Right lobe of liver (tissue), 6 donors: ENCODE measurements around the gene AGAP2. TPM values are rescaled to one million over a fixed set of nuclear protein-coding genes. Genes with fewer than 3 reads are reported as not detected.

Experiments
- ATAC-seq, 4 donors: fragments of 200-7000 bp; cut with Tn5 transposase; one replicate each; pipeline ENCODE4 v1.9.1; 2020; ENCODE audit warnings: mild to moderate bottlenecking in 4 of 4, moderate library complexity in 4 of 4
- DNase-seq, 3 donors: peaks; one replicate each; pipeline ENCODE4 v3.0.0-alpha.2; 2020
- H3K27ac ChIP-seq, 3 donors: fragments of 200-600 bp; one replicate each; pipeline ENCODE4 v1.8.0; 2022
- H3K27me3 ChIP-seq, 2 donors: fragments of 200-600 bp; one replicate each; pipeline ENCODE4 v1.8.0; 2022
- H3K36me3 ChIP-seq, 4 donors: fragments of 200-600 bp; sonication (generic) in 1 of 4; one replicate each; pipeline versions ENCODE4 v1.5.1 to v1.8.0; 2017 to 2022; ENCODE audit warnings: control low read depth in 1 of 4
- H3K4me1 ChIP-seq, 4 donors: fragments of 200-600 bp; sonication (generic) in 1 of 4; one replicate each; pipeline versions ENCODE4 v1.5.1 to v1.8.0; 2017 to 2022; ENCODE audit warnings: control low read depth in 1 of 4
- H3K4me3 ChIP-seq, 3 donors: fragments of 200-600 bp; one replicate each; pipeline ENCODE4 v1.8.0; 2022
- H3K9me3 ChIP-seq, 4 donors: fragments of 200-600 bp; sonication (generic) in 1 of 4; one replicate each; pipeline versions ENCODE4 v1.5.1 to v1.8.0; 2017 to 2022; ENCODE audit warnings: control low read depth in 1 of 4
- POLR2A ChIP-seq: fragments of 450-650 bp; IDR thresholded peaks from one replicate; pipeline ENCODE4 v1.6.1; 2017; ENCODE audit warnings: antibody characterized with exemption, mild to moderate bottlenecking
- WGBS: methylation state at CpG from one replicate; pipeline ENCODE4 v1.1.6; 2018; ENCODE audit warnings: low coverage, low lambda C conversion rate; ENCODE audit not compliant: insufficient coverage; ENCODE audit errors: missing lambda C conversion rate; 5-methylcytosine and 5-hydroxymethylcytosine counted together
- intact Hi-C, 2 donors: fragments of 100-400 bp; cut with DNase I; formaldehyde crosslinking; loops; one replicate each; pipeline versions ENCODE4 v1.11.2 to v1.14.1; 2022
- total RNA-seq, 6 experiments: library from RNA; depleted of rRNA in 2 of 6; stranded (reverse); fragments of >200 nt in 2 of 6; fragmentation: NEBNext Ultra II Directional in 3 of 6; extraction: Animal tissue kit (Norgen Biotek cat#: 25700) in 3 of 6; gene quantifications; one replicate each; pipeline versions ENCODE4 v1.1.0 to v1.2.4, GENCODE V29; 2016 to 2023
- TF ChIP-seq, protein P1 (sequence below), 4 donors: fragments of 200-600 bp in 3 of 4; fragments of 450-650 bp in 1 of 4; IDR thresholded peaks; one replicate each; pipeline versions ENCODE4 v1.5.1 to v1.8.0; 2016 to 2022; ENCODE audit warnings: antibody characterized with exemption in 4 of 4, mild to moderate bottlenecking in 2 of 4
- donor health status: DM: no; HTN: yes; CAD: no.
- donor health status: DM: no; HTN: no; CAD: no.
- donor health status: DM: no; HTN: no; CAD: no.
- donor health status: DM: no; HTN: yes; CAD: no.
- donor health status: DM: no; HTN: yes; CAD: no.

Gene AGAP2
- total RNA-seq, 6 experiments from 2014 or later: 0.26 to 0.87 (median 0.57) TPM

DNA sequence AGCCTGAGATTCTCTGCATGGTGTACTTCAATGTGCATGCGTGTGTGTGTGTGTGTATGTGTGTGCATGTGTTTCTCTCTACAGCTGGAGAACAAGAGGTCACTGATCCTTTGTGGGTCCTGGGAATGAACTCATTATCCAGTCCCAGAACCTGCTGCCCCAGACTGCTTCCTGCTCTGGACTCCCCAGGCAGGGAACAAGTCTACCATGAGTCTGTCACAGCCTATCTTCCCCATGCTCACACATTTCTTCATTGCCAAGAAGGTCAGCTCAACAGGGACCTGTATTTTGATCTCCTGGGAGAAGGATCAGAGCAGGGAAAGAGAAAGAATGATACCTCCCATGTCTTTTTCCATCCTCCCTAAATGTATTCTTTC lies 2.9 kb upstream of the AGAP2 start:
- peak overlapping the region in 1 of 3 donors; percentile 13 for H3K4me3 ChIP-seq
- WGBS: 67% methylated on average over 1 of the region's 1 CpG
- TF ChIP-seq POLR2A: no peak
- TF ChIP-seq, protein P1, sequence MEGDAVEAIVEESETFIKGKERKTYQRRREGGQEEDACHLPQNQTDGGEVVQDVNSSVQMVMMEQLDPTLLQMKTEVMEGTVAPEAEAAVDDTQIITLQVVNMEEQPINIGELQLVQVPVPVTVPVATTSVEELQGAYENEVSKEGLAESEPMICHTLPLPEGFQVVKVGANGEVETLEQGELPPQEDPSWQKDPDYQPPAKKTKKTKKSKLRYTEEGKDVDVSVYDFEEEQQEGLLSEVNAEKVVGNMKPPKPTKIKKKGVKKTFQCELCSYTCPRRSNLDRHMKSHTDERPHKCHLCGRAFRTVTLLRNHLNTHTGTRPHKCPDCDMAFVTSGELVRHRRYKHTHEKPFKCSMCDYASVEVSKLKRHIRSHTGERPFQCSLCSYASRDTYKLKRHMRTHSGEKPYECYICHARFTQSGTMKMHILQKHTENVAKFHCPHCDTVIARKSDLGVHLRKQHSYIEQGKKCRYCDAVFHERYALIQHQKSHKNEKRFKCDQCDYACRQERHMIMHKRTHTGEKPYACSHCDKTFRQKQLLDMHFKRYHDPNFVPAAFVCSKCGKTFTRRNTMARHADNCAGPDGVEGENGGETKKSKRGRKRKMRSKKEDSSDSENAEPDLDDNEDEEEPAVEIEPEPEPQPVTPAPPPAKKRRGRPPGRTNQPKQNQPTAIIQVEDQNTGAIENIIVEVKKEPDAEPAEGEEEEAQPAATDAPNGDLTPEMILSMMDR (IDR thresholded peaks at IDR 0.05): no peak
- H3K9me3 ChIP-seq: no peaks in the 10 kb centered on the region
- ATAC-seq (no peak), DNase-seq (no peak)
- peaks cover 0 to 18% of the 10 kb centered on the region in 2 donors for H3K27me3 ChIP-seq
- no peaks in the 10 kb centered on the region for H3K36me3 ChIP-seq
- peak overlapping the region in 1 of 3 donors; percentile 22 for H3K27ac ChIP-seq
- intact Hi-C loops: no loop called here
- peaks cover 0 to 22% (median 6%) of the 10 kb centered on the region in 4 donors for H3K4me1 ChIP-seq

DNA sequence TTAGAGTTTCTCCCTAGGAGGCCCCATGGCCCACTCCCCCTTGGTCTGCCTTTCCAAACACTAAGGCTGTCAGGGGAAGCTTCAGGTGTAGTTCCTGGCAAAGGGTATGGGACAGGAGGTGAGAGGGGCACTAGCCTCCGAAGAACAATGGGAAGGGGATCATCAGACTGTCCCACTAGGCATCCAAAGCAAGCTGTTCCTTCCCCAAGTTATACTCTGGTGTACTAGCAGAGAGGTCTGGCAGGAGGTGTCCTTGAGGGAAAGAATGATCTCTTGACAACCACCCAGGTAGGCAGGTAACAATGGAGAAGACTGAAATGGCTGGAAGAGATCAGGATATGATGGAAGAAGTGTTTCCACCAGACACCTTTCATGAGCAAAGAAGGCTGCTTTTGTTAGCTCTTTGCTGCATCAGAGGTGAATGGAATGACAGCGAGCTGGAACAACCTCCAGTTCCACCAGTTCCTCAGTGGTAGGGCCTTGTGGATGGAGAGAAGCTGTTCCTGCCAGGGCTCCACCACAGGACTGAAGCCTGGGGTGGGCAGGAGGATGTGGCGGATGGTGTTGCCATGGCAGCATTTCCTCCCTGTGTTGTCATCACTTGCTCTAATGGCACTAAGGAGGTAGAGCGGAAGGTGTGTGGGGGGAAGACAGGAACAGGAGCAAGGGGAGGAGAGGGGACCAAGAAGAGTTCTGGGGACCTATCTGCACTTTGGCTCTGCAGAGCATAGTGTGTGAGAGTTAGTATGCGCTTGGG lies 2.3 kb upstream of the AGAP2 start:
- ATAC-seq: no peak
- H3K4me3 ChIP-seq: no peak overlapping the region
- intact Hi-C loops: no loop called here

DNA sequence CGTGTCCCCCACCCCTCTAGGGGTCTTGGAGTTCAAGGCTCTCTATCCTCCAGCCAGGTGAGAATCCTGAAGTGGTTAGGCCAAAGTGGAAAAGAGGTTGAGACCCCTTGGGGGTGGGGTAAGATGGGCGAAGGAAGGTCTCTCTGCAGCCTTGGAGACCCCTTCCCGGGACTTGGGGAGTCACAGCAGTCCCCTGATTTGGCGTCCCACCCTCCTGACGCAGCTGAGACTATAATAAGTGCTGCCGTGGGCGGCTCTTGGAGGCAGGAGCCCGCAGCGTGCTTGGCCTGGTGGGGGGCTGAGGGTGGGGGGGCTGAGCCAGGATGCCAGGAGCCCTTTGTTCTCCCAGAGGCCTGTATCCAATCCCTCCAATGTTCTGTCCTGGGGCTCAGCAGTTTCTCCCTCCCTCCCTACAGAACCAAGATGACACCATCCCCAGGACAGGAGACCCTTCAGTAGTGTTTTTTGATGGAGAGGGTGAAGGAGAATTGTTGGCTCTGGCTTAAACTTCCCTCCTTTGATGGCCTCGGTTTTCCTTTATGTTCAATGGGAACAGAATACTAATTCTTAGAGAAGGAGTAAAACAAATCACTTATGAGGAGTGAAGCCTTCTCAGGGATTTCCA lies 1.5 kb upstream of the AGAP2 start:
- no peak for DNase-seq
- peaks cover 0 to 26% of the 10 kb centered on the region in 2 donors for H3K27me3 ChIP-seq

More for the DNA sequence above, 2.3 kb upstream of the AGAP2 start:
- H3K36me3 ChIP-seq: no peaks in the 10 kb centered on the region
- H3K9me3 ChIP-seq: no peaks in the 10 kb centered on the region
- WGBS: 63% methylated on average over 3 of the region's 5 CpGs
- H3K27ac ChIP-seq: no peak overlapping the region
- DNase-seq: peak in 1 of 3 donors; percentile 63
- TF ChIP-seq POLR2A: no peak
- TF ChIP-seq, protein P1 (IDR thresholded peaks at IDR 0.05): no peak
- H3K4me1 ChIP-seq: peaks cover 0 to 17% (median 6%) of the 10 kb centered on the region in 4 donors
- peaks cover 0 to 22% of the 10 kb centered on the region in 2 donors for H3K27me3 ChIP-seq

DNA sequence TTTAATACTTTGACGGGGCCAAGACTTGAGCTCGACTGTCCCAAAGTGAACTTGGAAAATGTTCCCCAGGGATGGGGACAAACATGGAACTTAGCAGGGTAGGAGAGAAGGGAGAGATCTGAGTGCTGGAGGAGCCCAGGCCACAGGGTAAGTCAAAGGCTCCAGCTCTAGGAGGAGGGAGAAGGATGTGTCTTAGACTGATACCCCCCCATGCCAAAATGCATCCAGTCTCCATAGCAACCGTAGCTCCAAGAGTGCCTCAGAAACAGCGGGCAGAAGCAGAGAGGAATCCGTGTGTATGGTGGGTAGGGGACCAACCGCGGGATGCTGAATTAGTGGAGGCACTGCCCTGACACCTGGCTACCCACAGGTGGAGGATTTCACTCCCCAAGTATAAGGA lies 845 bp upstream of the AGAP2 start:
- Histone ChIP-seq H3K27me3 (peaks cover 0 to 26% of the 10 kb centered on the region in 2 donors), H3K9me3 (no peaks in the 10 kb centered on the region), H3K27ac (no peak overlapping the region), H3K4me3 (no peak overlapping the region), H3K4me1 (peaks cover 0 to 18% (median 6%) of the 10 kb centered on the region in 4 donors), H3K36me3 (no peaks in the 10 kb centered on the region)
- ATAC-seq (no peak), DNase-seq (no peak)
- intact Hi-C loops: no loop called here
- TF ChIP-seq, protein P1 (IDR thresholded peaks at IDR 0.05): no peak
- TF ChIP-seq POLR2A: no peak
- 23% methylated on average over 3 of the region's 7 CpGs for WGBS

More for the DNA sequence above, 1.5 kb upstream of the AGAP2 start:
- WGBS: 40% methylated on average over 4 of the region's 10 CpGs
- Histone ChIP-seq H3K4me3 (no peak overlapping the region), H3K27ac (no peak overlapping the region), H3K4me1 (peaks cover 0 to 17% (median 6%) of the 10 kb centered on the region in 4 donors), H3K36me3 (no peaks in the 10 kb centered on the region), H3K9me3 (no peaks in the 10 kb centered on the region)
- intact Hi-C loops: no loop called here
- ATAC-seq: no peak
- no peak for TF ChIP-seq POLR2A
- TF ChIP-seq, protein P1 (IDR thresholded peaks at IDR 0.05): no peak
